Subcutaneous preadipocyte (primary cell): ENCODE measurements around the gene TSSK2. TPM values are rescaled to one million over a fixed set of nuclear protein-coding genes. Genes with fewer than 3 reads are reported as not detected.

Experiments used
- total RNA-seq: library from RNA; depleted of rRNA; stranded (reverse); fragments of >200 nt; gene quantifications from 2 replicates; pipeline ENCODE4 v1.2.3, GENCODE V29; 2012

Gene TSSK2
- not detected in 2 replicates for total RNA-seq

GRCh38 chr22:19130959-19131684 lies at the start of gene TSSK2:
Gene TSSK2 (plus strand): TSS chr22:19131308. CDS start chr22:19131400, 92 bp downstream.

GRCh38 chr22:19122143-19122751 lies 8.9 kb upstream of the TSSK2 start, which contains the start of gene DGCR2:
Gene DGCR2 (minus strand): TSS chr22:19122412. CDS start chr22:19122206, 206 bp downstream.

GRCh38 chr22:19149991-19150390 lies 18.9 kb downstream of the TSSK2 start, which contains the start of gene GSC2:
Gene GSC2 (minus strand): TSS chr22:19150292. CDS start chr22:19150283, 9 bp downstream.

GRCh38 chr22:19178657-19179496 lies 47.8 kb downstream of the TSSK2 start, which contains the start of gene SLC25A1:
Gene SLC25A1 (minus strand): TSS chr22:19178736. CDS start chr22:19178673, 63 bp downstream.

Other genes with a start within 250 kb of the TSSK2 start
- 0.59 and 1.8 TPM in 2 replicates for gene DGCR6, start 225.0 kb upstream of the TSSK2 start, total RNA-seq
- gene PRODH, start 195.0 kb upstream of the TSSK2 start, total RNA-seq: 0.20 and 0.37 TPM in 2 replicates
- gene DGCR2, start 8.9 kb upstream of the TSSK2 start, total RNA-seq: 40.4 and 43.2 TPM in 2 replicates
- gene ESS2, start 13.3 kb downstream of the TSSK2 start, total RNA-seq: 15.8 and 16.5 TPM in 2 replicates
- not detected in 2 replicates for gene GSC2, start 19.0 kb downstream of the TSSK2 start, total RNA-seq
- gene SLC25A1, start 47.4 kb downstream of the TSSK2 start, total RNA-seq: 94.4 and 104 TPM in 2 replicates
- gene CLTCL1, start 160.4 kb downstream of the TSSK2 start, total RNA-seq: 7.4 and 9.6 TPM in 2 replicates